Measurements from ENCODE around the gene RAP1GAP2.

The RAP1GAP2 gene

GRCh38 chr17:2796164-2797125 is at the start of gene RAP1GAP2:
RAP1GAP2 (plus strand) TSS chr17:2796438; CDS start chr17:2796528, 90 bp downstream.
- in situ Hi-C loops (cut with HindIII; ENCODE audit: low sequenced_read_pairs) = no loop called here
- H3K4me3 ChIP-seq (ENCODE audit: low read depth, low read length) = no peak within 1 kb of the TSS
- no peak for DNase-seq (ENCODE audit: low read depth)
- TF ChIP-seq CTCF (IDR thresholded peaks at IDR 0.05; ENCODE audit: low read depth, low read length, missing control alignments) = no peak

- H3K4me3 ChIP-seq (ENCODE audit: low read depth, low read length) = no peak within 1 kb of the TSS
- no peak for TF ChIP-seq CTCF (IDR thresholded peaks at IDR 0.05; ENCODE audit: low read depth, low read length, missing control alignments)
- no peak for DNase-seq (ENCODE audit: low read depth)
- in situ Hi-C loops (cut with HindIII; ENCODE audit: low sequenced_read_pairs) = no loop called here
These were observed 47.0 kb upstream of the RAP1GAP2 start, which contains the start of gene CCDC92B for GRCh38 chr17:2749058-2749783. CCDC92B (minus strand) TSS chr17:2749652; CDS start chr17:2735145, 14,507 bp downstream.

- peak; percentile 19 for DNase-seq (ENCODE audit: low read depth)
- in situ Hi-C loops (cut with HindIII; ENCODE audit: low sequenced_read_pairs) = loop anchor here (25.0 kb wide), 1 partner anchor 113 kb away; no protein-coding TSS in a partner anchor
- no peak overlapping the region for H3K4me3 ChIP-seq (ENCODE audit: low read depth, low read length)
- TF ChIP-seq CTCF (IDR thresholded peaks at IDR 0.05; ENCODE audit: low read depth, low read length, missing control alignments) = no peak
These were observed 46.5 kb upstream of the RAP1GAP2 start for GRCh38 chr17:2749784-2750181.

GRCh38 chr17:2750721-2751120 is 45.5 kb upstream of the RAP1GAP2 start:
- DNase-seq (ENCODE audit: low read depth) = no peak
- in situ Hi-C loops (cut with HindIII; ENCODE audit: low sequenced_read_pairs) = loop anchor here (25.0 kb wide), 1 partner anchor 112 kb away; no protein-coding TSS in a partner anchor
- TF ChIP-seq CTCF (IDR thresholded peaks at IDR 0.05; ENCODE audit: low read depth, low read length, missing control alignments) = no peak
- H3K4me3 ChIP-seq (ENCODE audit: low read depth, low read length) = no peak overlapping the region

GRCh38 chr17:2751491-2751890 is 44.7 kb upstream of the RAP1GAP2 start:
- no peak overlapping the region for H3K4me3 ChIP-seq (ENCODE audit: low read depth, low read length)
- DNase-seq (ENCODE audit: low read depth) = no peak
- in situ Hi-C loops (cut with HindIII; ENCODE audit: low sequenced_read_pairs) = loop anchor here (25.0 kb wide), 1 partner anchor 111 kb away; no protein-coding TSS in a partner anchor
- TF ChIP-seq CTCF (IDR thresholded peaks at IDR 0.05; ENCODE audit: low read depth, low read length, missing control alignments) = no peak
